ENCODE results near the gene RALGPS1. TPM values are rescaled to one million over a fixed set of nuclear protein-coding genes. Genes with fewer than 3 reads are reported as not detected.

The RALGPS1 gene
- total RNA-seq, 5 donors from 2014 or later (not counting 1 experiment from before 2014, with no cell fraction given): 7.3 to 13.9 (median 9.4) TPM

GRCh38 chr9:126955811-126956210 lies 41.2 kb downstream of the RALGPS1 start:
- H3K27ac Mint-ChIP-seq: no peak overlapping the region
- CTCF ChIA-PET: no interaction called here
- Histone ChIP-seq H3K27me3 (replicated peaks in 1 of 2; ENCODE audit: control insufficient read depth in 2 of 2, extremely low read depth in 1 of 2, insufficient read depth in 2 of 2, low read length in 1 of 2) (peaks cover 0 to 8% of the 10 kb centered on the region in 2 experiments), H3K27ac (ENCODE audit: low read length) (no peak overlapping the region), H3K36me3 (ENCODE audit: control insufficient read depth in 2 of 2, extremely low read depth in 1 of 2, insufficient read depth in 1 of 2, low read length in 1 of 2) (no peaks in the 10 kb centered on the region), H3K4me3 (ENCODE audit: control insufficient read depth in 1 of 2, extremely low read depth in 1 of 2, low read length in 1 of 2) (no peak overlapping the region), H3K9me3 (no peaks in the 10 kb centered on the region), H3K4me1 (ENCODE audit: control insufficient read depth in 1 of 2, extremely low read depth in 1 of 2, insufficient read depth in 2 of 2, low read length in 2 of 2) (no peaks in the 10 kb centered on the region)
- DNase-seq (no peak), ATAC-seq (replicated peaks in 1 of 4) (no peak)
- H3K4me1 Mint-ChIP-seq: no peaks in the 10 kb centered on the region
- no peaks in the 10 kb centered on the region for H3K36me3 Mint-ChIP-seq
- no peak overlapping the region for H3K4me3 Mint-ChIP-seq
- H3K27me3 Mint-ChIP-seq: peaks cover 0 to 7% of the 10 kb centered on the region in 2 donors
- 80% methylated on average over 4 of the region's 5 CpGs for WGBS (ENCODE audit: insufficient coverage)
- POLR2A ChIA-PET: no interaction called here
- no peaks in the 10 kb centered on the region for H3K9me3 Mint-ChIP-seq

GRCh38 chr9:126956917-126957686 lies 42.5 kb downstream of the RALGPS1 start:
- 88% methylated on average over 6 of the region's 7 CpGs for WGBS (ENCODE audit: insufficient coverage)
- Histone ChIP-seq H3K4me3 (ENCODE audit: control insufficient read depth in 1 of 2, extremely low read depth in 1 of 2, low read length in 1 of 2) (no peak overlapping the region), H3K4me1 (ENCODE audit: control insufficient read depth in 1 of 2, extremely low read depth in 1 of 2, insufficient read depth in 2 of 2, low read length in 2 of 2) (no peaks in the 10 kb centered on the region), H3K36me3 (ENCODE audit: control insufficient read depth in 2 of 2, extremely low read depth in 1 of 2, insufficient read depth in 1 of 2, low read length in 1 of 2) (no peaks in the 10 kb centered on the region), H3K27me3 (replicated peaks in 1 of 2; ENCODE audit: control insufficient read depth in 2 of 2, extremely low read depth in 1 of 2, insufficient read depth in 2 of 2, low read length in 1 of 2) (peaks cover 0 to 8% of the 10 kb centered on the region in 2 experiments), H3K9me3 (no peaks in the 10 kb centered on the region), H3K27ac (ENCODE audit: low read length) (no peak overlapping the region)
- peaks cover 0 to 10% of the 10 kb centered on the region in 2 donors for H3K27me3 Mint-ChIP-seq
- ATAC-seq (replicated peaks in 1 of 4): no peak
- H3K4me1 Mint-ChIP-seq: no peaks in the 10 kb centered on the region
- CTCF ChIA-PET: interaction anchor here in 1 of 2 donors (1.0 kb wide), 1 partner anchor 12 kb away, joined by 3 read pairs; no protein-coding TSS in a partner anchor
- POLR2A ChIA-PET: interaction anchor here in 1 of 2 donors (0.5 kb wide), 1 partner anchor 86 kb away, joined by 3 read pairs; no protein-coding TSS in a partner anchor
- no peaks in the 10 kb centered on the region for H3K36me3 Mint-ChIP-seq
- no peak overlapping the region for H3K4me3 Mint-ChIP-seq
- H3K27ac Mint-ChIP-seq: no peak overlapping the region
- H3K9me3 Mint-ChIP-seq: no peaks in the 10 kb centered on the region
- no peak for DNase-seq

GRCh38 chr9:126957687-126958053 lies 43.1 kb downstream of the RALGPS1 start:
- Mint-ChIP-seq H3K9me3 (no peaks in the 10 kb centered on the region), H3K4me3 (no peak overlapping the region), H3K36me3 (no peaks in the 10 kb centered on the region), H3K4me1 (no peaks in the 10 kb centered on the region), H3K27me3 (peaks cover 0 to 10% of the 10 kb centered on the region in 2 donors), H3K27ac (no peak overlapping the region)
- Histone ChIP-seq H3K27ac (ENCODE audit: low read length) (no peak overlapping the region), H3K9me3 (no peaks in the 10 kb centered on the region), H3K4me1 (ENCODE audit: control insufficient read depth in 1 of 2, extremely low read depth in 1 of 2, insufficient read depth in 2 of 2, low read length in 2 of 2) (no peaks in the 10 kb centered on the region), H3K4me3 (ENCODE audit: control insufficient read depth in 1 of 2, extremely low read depth in 1 of 2, low read length in 1 of 2) (no peak overlapping the region), H3K27me3 (replicated peaks in 1 of 2; ENCODE audit: control insufficient read depth in 2 of 2, extremely low read depth in 1 of 2, insufficient read depth in 2 of 2, low read length in 1 of 2) (peaks cover 0 to 8% of the 10 kb centered on the region in 2 experiments), H3K36me3 (ENCODE audit: control insufficient read depth in 2 of 2, extremely low read depth in 1 of 2, insufficient read depth in 1 of 2, low read length in 1 of 2) (no peaks in the 10 kb centered on the region)
- POLR2A ChIA-PET: no interaction called here
- CTCF ChIA-PET: interaction anchor here in 1 of 2 donors (1.0 kb wide), 1 partner anchor 12 kb away, joined by 3 read pairs; no protein-coding TSS in a partner anchor
- DNase-seq (no peak), ATAC-seq (replicated peaks in 1 of 4) (no peak)
- WGBS (ENCODE audit: insufficient coverage): no CpG with 5 or more reads among the region's 3 CpGs

GRCh38 chr9:126959336-126959735 lies 44.8 kb downstream of the RALGPS1 start:
- peaks cover 0 to 8% of the 10 kb centered on the region in 2 experiments for H3K27me3 ChIP-seq (replicated peaks in 1 of 2; ENCODE audit: control insufficient read depth in 2 of 2, extremely low read depth in 1 of 2, insufficient read depth in 2 of 2, low read length in 1 of 2)
- ATAC-seq (replicated peaks in 1 of 4) (no peak), DNase-seq (no peak)
- H3K4me3 ChIP-seq (ENCODE audit: control insufficient read depth in 1 of 2, extremely low read depth in 1 of 2, low read length in 1 of 2): no peak overlapping the region
- 73% methylated on average over 2 of the region's 3 CpGs for WGBS (ENCODE audit: insufficient coverage)
- Mint-ChIP-seq H3K4me3 (no peak overlapping the region), H3K4me1 (no peaks in the 10 kb centered on the region), H3K27me3 (peaks cover 0 to 10% of the 10 kb centered on the region in 2 donors), H3K27ac (no peak overlapping the region), H3K9me3 (no peaks in the 10 kb centered on the region), H3K36me3 (peaks cover 6% of the 10 kb centered on the region)
- no peaks in the 10 kb centered on the region for H3K36me3 ChIP-seq (ENCODE audit: control insufficient read depth in 2 of 2, extremely low read depth in 1 of 2, insufficient read depth in 1 of 2, low read length in 1 of 2)
- ChIA-PET POLR2A (no interaction called here), CTCF (no interaction called here)
- no peak overlapping the region for H3K27ac ChIP-seq (ENCODE audit: low read length)
- no peaks in the 10 kb centered on the region for H3K9me3 ChIP-seq
- H3K4me1 ChIP-seq (ENCODE audit: control insufficient read depth in 1 of 2, extremely low read depth in 1 of 2, insufficient read depth in 2 of 2, low read length in 2 of 2): no peaks in the 10 kb centered on the region

GRCh38 chr9:126959917-126960316 lies 45.3 kb downstream of the RALGPS1 start:
- POLR2A ChIA-PET: no interaction called here
- Histone ChIP-seq H3K4me3 (ENCODE audit: control insufficient read depth in 1 of 2, extremely low read depth in 1 of 2, low read length in 1 of 2) (no peak overlapping the region), H3K36me3 (ENCODE audit: control insufficient read depth in 2 of 2, extremely low read depth in 1 of 2, insufficient read depth in 1 of 2, low read length in 1 of 2) (no peaks in the 10 kb centered on the region), H3K27ac (ENCODE audit: low read length) (no peak overlapping the region), H3K9me3 (no peaks in the 10 kb centered on the region), H3K4me1 (ENCODE audit: control insufficient read depth in 1 of 2, extremely low read depth in 1 of 2, insufficient read depth in 2 of 2, low read length in 2 of 2) (no peaks in the 10 kb centered on the region), H3K27me3 (replicated peaks in 1 of 2; ENCODE audit: control insufficient read depth in 2 of 2, extremely low read depth in 1 of 2, insufficient read depth in 2 of 2, low read length in 1 of 2) (peaks cover 0 to 8% of the 10 kb centered on the region in 2 experiments)
- ATAC-seq (replicated peaks in 1 of 4) (no peak), DNase-seq (no peak)
- peaks cover 6% of the 10 kb centered on the region for H3K36me3 Mint-ChIP-seq
- H3K9me3 Mint-ChIP-seq: no peaks in the 10 kb centered on the region
- CTCF ChIA-PET: interaction anchor here in 1 of 2 donors (0.6 kb wide), 1 partner anchor 111 kb away, joined by 4 read pairs; no protein-coding TSS in a partner anchor
- no peaks in the 10 kb centered on the region for H3K4me1 Mint-ChIP-seq
- no peak overlapping the region for H3K27ac Mint-ChIP-seq
- H3K4me3 Mint-ChIP-seq: no peak overlapping the region
- H3K27me3 Mint-ChIP-seq: peaks cover 0 to 9% of the 10 kb centered on the region in 2 donors

GRCh38 chr9:126962336-126962735 lies 47.8 kb downstream of the RALGPS1 start:
- ChIA-PET POLR2A (interaction anchor here in 1 of 2 donors (0.6 kb wide), 1 partner anchor 112 kb away, joined by 3 read pairs; no protein-coding TSS in a partner anchor), CTCF (no interaction called here)
- peaks cover 0 to 5% (median 4%) of the 10 kb centered on the region in 3 donors for H3K4me1 Mint-ChIP-seq
- Histone ChIP-seq H3K4me3 (ENCODE audit: control insufficient read depth in 1 of 2, extremely low read depth in 1 of 2, low read length in 1 of 2) (no peak overlapping the region), H3K4me1 (ENCODE audit: control insufficient read depth in 1 of 2, extremely low read depth in 1 of 2, insufficient read depth in 2 of 2, low read length in 2 of 2) (no peaks in the 10 kb centered on the region), H3K9me3 (no peaks in the 10 kb centered on the region), H3K27me3 (replicated peaks in 1 of 2; ENCODE audit: control insufficient read depth in 2 of 2, extremely low read depth in 1 of 2, insufficient read depth in 2 of 2, low read length in 1 of 2) (peaks cover 0 to 4% of the 10 kb centered on the region in 2 experiments), H3K27ac (ENCODE audit: low read length) (no peak overlapping the region), H3K36me3 (ENCODE audit: control insufficient read depth in 2 of 2, extremely low read depth in 1 of 2, insufficient read depth in 1 of 2, low read length in 1 of 2) (no peaks in the 10 kb centered on the region)
- peaks cover 13% of the 10 kb centered on the region for H3K36me3 Mint-ChIP-seq
- H3K9me3 Mint-ChIP-seq: no peaks in the 10 kb centered on the region
- DNase-seq: no peak
- 93% methylated on average over 3 of the region's 6 CpGs for WGBS (ENCODE audit: insufficient coverage)
- H3K27ac Mint-ChIP-seq: no peak overlapping the region
- H3K4me3 Mint-ChIP-seq: no peak overlapping the region
- no peak for ATAC-seq (replicated peaks in 1 of 4)
- H3K27me3 Mint-ChIP-seq: peaks cover 0 to 17% of the 10 kb centered on the region in 2 donors
